ENCODE data around the gene PLET1.
A peak's percentile ranks its signal among the peaks of the same experiment; 100 is the strongest.

PLET1 gene

GRCh38 chr11:112221274-112221835, 39.3 kb downstream of the PLET1 start:
- peaks cover 3 to 4% of the 10 kb centered on the region in 2 experiments for H3K4me1 ChIP-seq (ENCODE audit: control insufficient read depth in 1 of 2, insufficient read depth in 1 of 2, low read depth in 1 of 2, low read length in 1 of 2)
- no peak overlapping the region for H3K4me3 ChIP-seq (ENCODE audit: low read depth in 1 of 2, low read length in 1 of 2)
- H3K27me3 ChIP-seq = no peaks in the 10 kb centered on the region
- no peak for TF ChIP-seq CTCF (IDR thresholded peaks at IDR 0.05)
- H3K36me3 ChIP-seq = no peaks in the 10 kb centered on the region
- H3K9me3 ChIP-seq = no peaks in the 10 kb centered on the region
- H3K27ac ChIP-seq = no peak overlapping the region

GRCh38 chr11:112219476-112220232, 41.0 kb downstream of the PLET1 start:
- no peaks in the 10 kb centered on the region for H3K36me3 ChIP-seq
- H3K27ac ChIP-seq = no peak overlapping the region
- H3K4me3 ChIP-seq (ENCODE audit: low read depth in 1 of 2, low read length in 1 of 2) = no peak overlapping the region
- TF ChIP-seq CTCF (IDR thresholded peaks at IDR 0.05) = peak; percentile 90
- H3K4me1 ChIP-seq (ENCODE audit: control insufficient read depth in 1 of 2, insufficient read depth in 1 of 2, low read depth in 1 of 2, low read length in 1 of 2) = peaks cover 0 to under 1% of the 10 kb centered on the region in 2 experiments
- H3K27me3 ChIP-seq = no peaks in the 10 kb centered on the region
- H3K9me3 ChIP-seq = no peaks in the 10 kb centered on the region

DNA sequence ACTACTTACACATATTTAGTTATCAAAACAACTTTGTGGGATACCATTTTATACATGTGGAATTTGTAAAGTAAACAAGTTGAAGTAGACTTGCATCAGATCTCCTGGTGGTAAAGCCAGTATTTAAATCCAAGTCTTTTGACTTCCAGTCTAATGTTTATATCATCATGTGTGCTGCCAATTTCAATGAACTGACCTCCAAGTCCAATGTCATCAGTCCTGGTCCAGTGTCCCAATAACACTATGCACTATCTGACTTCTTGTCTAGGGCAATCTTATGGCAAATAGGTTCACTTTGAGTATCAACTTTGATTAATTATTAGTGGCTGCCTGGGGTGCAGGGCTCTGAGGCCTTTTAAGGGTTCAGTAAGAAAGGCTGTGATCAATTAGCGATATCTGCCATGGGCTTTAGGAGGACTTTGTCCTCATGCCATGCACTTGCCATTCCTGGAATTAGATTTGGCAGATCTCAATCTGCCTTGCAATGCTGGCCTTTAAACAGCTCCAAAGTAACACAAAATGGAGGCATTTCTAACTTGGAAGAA, 44.0 kb downstream of the PLET1 start:
- Histone ChIP-seq H3K4me3 (ENCODE audit: low read depth in 1 of 2, low read length in 1 of 2) (no peak overlapping the region), H3K27ac (no peak overlapping the region), H3K36me3 (no peaks in the 10 kb centered on the region), H3K27me3 (no peaks in the 10 kb centered on the region), H3K9me3 (no peaks in the 10 kb centered on the region), H3K4me1 (ENCODE audit: control insufficient read depth in 1 of 2, insufficient read depth in 1 of 2, low read depth in 1 of 2, low read length in 1 of 2) (peaks cover 6 to 17% of the 10 kb centered on the region in 2 experiments)
- no peak for TF ChIP-seq CTCF (IDR thresholded peaks at IDR 0.05)

- Histone ChIP-seq H3K27me3 (no peaks in the 10 kb centered on the region), H3K36me3 (no peaks in the 10 kb centered on the region), H3K9me3 (no peaks in the 10 kb centered on the region), H3K4me1 (ENCODE audit: control insufficient read depth in 1 of 2, insufficient read depth in 1 of 2, low read depth in 1 of 2, low read length in 1 of 2) (peaks cover 6 to 20% of the 10 kb centered on the region in 2 experiments), H3K4me3 (ENCODE audit: low read depth in 1 of 2, low read length in 1 of 2) (no peak overlapping the region), H3K27ac (no peak overlapping the region)
- TF ChIP-seq CTCF (IDR thresholded peaks at IDR 0.05) = no peak
These were observed 45.0 kb downstream of the PLET1 start for GRCh38 chr11:112215621-112216020.

GRCh38 chr11:112213753-112214152, 46.9 kb downstream of the PLET1 start:
- Histone ChIP-seq H3K27me3 (no peaks in the 10 kb centered on the region), H3K4me3 (ENCODE audit: low read depth in 1 of 2, low read length in 1 of 2) (no peak overlapping the region), H3K9me3 (no peaks in the 10 kb centered on the region), H3K4me1 (ENCODE audit: control insufficient read depth in 1 of 2, insufficient read depth in 1 of 2, low read depth in 1 of 2, low read length in 1 of 2) (peaks cover 6 to 20% of the 10 kb centered on the region in 2 experiments), H3K36me3 (no peaks in the 10 kb centered on the region), H3K27ac (no peak overlapping the region)
- TF ChIP-seq CTCF (IDR thresholded peaks at IDR 0.05) = no peak
